Thoracic aorta (tissue), 2 donors: Measurements from ENCODE around the gene BANK1. TPM values are rescaled to one million over a fixed set of nuclear protein-coding genes. Genes with fewer than 3 reads are reported as not detected.

Source experiments
- ATAC-seq: fragments of 150-250 bp; one replicate; pipeline ENCODE4 v1.8.0; 2017; ENCODE audit warnings: low read depth; ENCODE audit not compliant: insufficient number of reproducible peaks, low FRiP score
- DNase-seq: peaks from one replicate; pipeline ENCODE4 v3.0.0-alpha.2; 2020; ENCODE audit warnings: low spot score
- H3K27ac ChIP-seq, 2 donors: fragments of 200-600 bp; sonication (generic); 1 replicate in 1 of 2; 2 replicates in 1 of 2; pipeline ENCODE4 v1.5.1; 2016; ENCODE audit warnings: mild to moderate bottlenecking in 2 of 2, moderate library complexity in 2 of 2
- H3K27me3 ChIP-seq: fragments of 200-600 bp; sonication (generic); replicated peaks from 2 replicates; pipeline ENCODE4 v1.6.0; 2016; ENCODE audit warnings: mild to moderate bottlenecking; ENCODE audit not compliant: insufficient read depth
- H3K36me3 ChIP-seq: fragments of 200-600 bp; sonication (generic); one replicate; pipeline ENCODE4 v1.5.1; 2016
- H3K4me1 ChIP-seq, 2 donors: fragments of 200-600 bp; sonication (generic); 1 replicate in 1 of 2; 2 replicates in 1 of 2; pipeline versions ENCODE4 v1.5.1 to v1.6.0; 2016; ENCODE audit warnings: low read depth in 2 of 2, mild to moderate bottlenecking in 1 of 2; ENCODE audit not compliant: control insufficient read depth in 1 of 2
- H3K4me3 ChIP-seq: fragments of 200-600 bp; sonication (generic); 2 replicates; pipeline ENCODE4 v1.5.1; 2016; ENCODE audit warnings: mild to moderate bottlenecking
- H3K9me3 ChIP-seq: fragments of 200-600 bp; sonication (generic); 2 replicates; pipeline ENCODE4 v1.5.1; 2016
- CTCF ChIP-seq: fragments of 200-600 bp; sonication (generic); IDR thresholded peaks from one replicate; pipeline ENCODE4 v1.5.1; 2019; ENCODE audit warnings: antibody characterized with exemption
- total RNA-seq, 2 donors: library from RNA; depleted of rRNA; stranded (reverse); fragments of >200 nt; gene quantifications; one replicate each; pipeline versions ENCODE4 v1.1.0 to v1.2.3, GENCODE V29; 2016

BANK1 gene
- total RNA-seq, 2 donors from 2014 or later = 0.85 to 1.1 TPM

GRCh38 chr4:101948951-101949350 is 158.4 kb downstream of the BANK1 start:
- H3K4me1 ChIP-seq = no peaks in the 10 kb centered on the region
- H3K4me3 ChIP-seq = no peak overlapping the region
- ATAC-seq (no peak), DNase-seq (no peak)
- H3K9me3 ChIP-seq = no peaks in the 10 kb centered on the region
- no peak overlapping the region for H3K27ac ChIP-seq
- no peak for TF ChIP-seq CTCF
- no peaks in the 10 kb centered on the region for H3K27me3 ChIP-seq
- H3K36me3 ChIP-seq = no peaks in the 10 kb centered on the region

GRCh38 chr4:101950258-101950979 is 159.9 kb downstream of the BANK1 start:
- no peak overlapping the region for H3K27ac ChIP-seq
- no peaks in the 10 kb centered on the region for H3K36me3 ChIP-seq
- H3K4me1 ChIP-seq = no peaks in the 10 kb centered on the region
- DNase-seq = no peak
- H3K4me3 ChIP-seq = no peak overlapping the region
- no peak for ATAC-seq
- TF ChIP-seq CTCF = no peak
- no peaks in the 10 kb centered on the region for H3K27me3 ChIP-seq
- no peaks in the 10 kb centered on the region for H3K9me3 ChIP-seq

GRCh38 chr4:101952985-101953384 is 162.5 kb downstream of the BANK1 start:
- Histone ChIP-seq H3K36me3 (no peaks in the 10 kb centered on the region), H3K27me3 (no peaks in the 10 kb centered on the region), H3K27ac (no peak overlapping the region), H3K4me3 (no peak overlapping the region), H3K9me3 (no peaks in the 10 kb centered on the region), H3K4me1 (no peaks in the 10 kb centered on the region)
- TF ChIP-seq CTCF = no peak
- DNase-seq = no peak
- no peak for ATAC-seq

- no peak overlapping the region for H3K4me3 ChIP-seq
- TF ChIP-seq CTCF = no peak
- H3K27ac ChIP-seq = no peak overlapping the region
- DNase-seq (no peak), ATAC-seq (no peak)
- H3K9me3 ChIP-seq = no peaks in the 10 kb centered on the region
- no peaks in the 10 kb centered on the region for H3K27me3 ChIP-seq
- H3K36me3 ChIP-seq = no peaks in the 10 kb centered on the region
- H3K4me1 ChIP-seq = no peaks in the 10 kb centered on the region
Measured at GRCh38 chr4:101953949-101954348, 163.4 kb downstream of the BANK1 start.

- Histone ChIP-seq H3K36me3 (no peaks in the 10 kb centered on the region), H3K27me3 (no peaks in the 10 kb centered on the region), H3K4me1 (no peaks in the 10 kb centered on the region), H3K27ac (no peak overlapping the region), H3K4me3 (no peak overlapping the region), H3K9me3 (no peaks in the 10 kb centered on the region)
- no peak for TF ChIP-seq CTCF
- ATAC-seq = no peak
- no peak for DNase-seq
Measured at GRCh38 chr4:101954351-101954750, 163.8 kb downstream of the BANK1 start.
